Endothelial cell (in vitro differentiated cells): Measurements from ENCODE around the gene SORCS3. TPM values are rescaled to one million over a fixed set of nuclear protein-coding genes. Genes with fewer than 3 reads are reported as not detected.

Experiments used
- DNase-seq: peaks from one replicate; pipeline ENCODE4 v3.0.0; 2021; ENCODE audit warnings: low spot score
- H3K27ac Mint-ChIP-seq: one replicate; pipeline ENCODE4 v1.8.0; 2021; ENCODE audit warnings: mixed read lengths, inconsistent platforms; ENCODE audit not compliant: unreplicated experiment
- H3K27me3 Mint-ChIP-seq: one replicate; pipeline ENCODE4 v1.8.0; 2021; ENCODE audit warnings: mild to moderate bottlenecking, moderate library complexity, mixed read lengths, inconsistent platforms; ENCODE audit not compliant: unreplicated experiment
- H3K36me3 Mint-ChIP-seq: one replicate; pipeline ENCODE4 v1.8.0; 2021; ENCODE audit warnings: mild to moderate bottlenecking, low read depth, mixed read lengths, inconsistent platforms; ENCODE audit not compliant: unreplicated experiment
- H3K4me1 Mint-ChIP-seq: one replicate; pipeline ENCODE4 v1.8.0; 2021; ENCODE audit warnings: mild to moderate bottlenecking, mixed read lengths, inconsistent platforms; ENCODE audit not compliant: unreplicated experiment
- H3K4me3 Mint-ChIP-seq: one replicate; pipeline ENCODE4 v1.8.0; 2021; ENCODE audit warnings: mild to moderate bottlenecking, mixed read lengths, inconsistent platforms; ENCODE audit not compliant: unreplicated experiment
- H3K9me3 Mint-ChIP-seq: one replicate; pipeline ENCODE4 v1.8.0; 2021; ENCODE audit warnings: mixed read lengths, inconsistent platforms; ENCODE audit not compliant: unreplicated experiment
- CTCF ChIP-seq: fragments of 200-600 bp; sonication (generic); IDR thresholded peaks from one replicate; pipeline ENCODE4 v1.5.0; 2021; ENCODE audit warnings: antibody characterized with exemption; ENCODE audit not compliant: unreplicated experiment
- total RNA-seq: library from RNA; stranded (reverse); fragmentation: NEBNext Ultra II Directional; extraction: Animal tissue kit (Norgen Biotek cat#: 25700); gene quantifications from one replicate; pipeline ENCODE4 v1.2.1, GENCODE V29; 2021; ENCODE audit not compliant: unreplicated experiment

The SORCS3 gene
- total RNA-seq, 1 donor from 2014 or later = not detected

- Mint-ChIP-seq H3K9me3 (no peaks in the 10 kb centered on the region), H3K27me3 (no peaks in the 10 kb centered on the region), H3K36me3 (no peaks in the 10 kb centered on the region), H3K4me3 (no peak overlapping the region), H3K4me1 (no peaks in the 10 kb centered on the region), H3K27ac (no peak overlapping the region)
- TF ChIP-seq CTCF = no peak
- no peak for DNase-seq
These were observed 137.3 kb downstream of the SORCS3 start for GRCh38 chr10:104778371-104778770.

- H3K4me1 Mint-ChIP-seq = no peaks in the 10 kb centered on the region
- no peaks in the 10 kb centered on the region for H3K36me3 Mint-ChIP-seq
- no peak for DNase-seq
- H3K27me3 Mint-ChIP-seq = no peaks in the 10 kb centered on the region
- H3K27ac Mint-ChIP-seq = no peak overlapping the region
- H3K9me3 Mint-ChIP-seq = no peaks in the 10 kb centered on the region
- TF ChIP-seq CTCF = no peak
- H3K4me3 Mint-ChIP-seq = no peak overlapping the region
These were observed 138.6 kb downstream of the SORCS3 start for GRCh38 chr10:104779701-104780100.

- DNase-seq = no peak
- Mint-ChIP-seq H3K36me3 (no peaks in the 10 kb centered on the region), H3K4me3 (no peak overlapping the region), H3K9me3 (no peaks in the 10 kb centered on the region), H3K4me1 (no peaks in the 10 kb centered on the region), H3K27ac (no peak overlapping the region), H3K27me3 (no peaks in the 10 kb centered on the region)
- TF ChIP-seq CTCF = no peak
These were observed 139.1 kb downstream of the SORCS3 start for GRCh38 chr10:104780165-104780564.

- Mint-ChIP-seq H3K9me3 (no peaks in the 10 kb centered on the region), H3K36me3 (no peaks in the 10 kb centered on the region), H3K4me3 (no peak overlapping the region), H3K27me3 (no peaks in the 10 kb centered on the region), H3K27ac (no peak overlapping the region), H3K4me1 (no peaks in the 10 kb centered on the region)
- DNase-seq = no peak
- no peak for TF ChIP-seq CTCF
These were observed 140.0 kb downstream of the SORCS3 start for GRCh38 chr10:104780946-104781595.

- no peak overlapping the region for H3K4me3 Mint-ChIP-seq
- no peaks in the 10 kb centered on the region for H3K27me3 Mint-ChIP-seq
- DNase-seq = no peak
- H3K36me3 Mint-ChIP-seq = no peaks in the 10 kb centered on the region
- no peaks in the 10 kb centered on the region for H3K4me1 Mint-ChIP-seq
- no peak overlapping the region for H3K27ac Mint-ChIP-seq
- no peak for TF ChIP-seq CTCF
- no peaks in the 10 kb centered on the region for H3K9me3 Mint-ChIP-seq
These were observed 143.4 kb downstream of the SORCS3 start for GRCh38 chr10:104784452-104784851.
